ENCODE measurements around the gene TSEN2. TPM values are rescaled to one million over a fixed set of nuclear protein-coding genes. Genes with fewer than 3 reads are reported as not detected.

The TSEN2 gene
- total and polyA plus RNA-seq, 2 of the 4 experiments (the other 2 are of a cell fraction) = 9.5 to 14.2 TPM

GRCh38 chr3:12470680-12471079 is 13.6 kb upstream of the TSEN2 start:
- POLR2A ChIA-PET (ENCODE audit: unreplicated experiment) = no interaction called here
- in situ Hi-C loops (cut with MboI; ENCODE audit: low sequenced_read_pairs) (loop anchor here (10.0 kb wide), 1 partner anchor 296 kb away; no protein-coding TSS in a partner anchor), dilution Hi-C loops (cut with HindIII; ENCODE audit: low sequenced_read_pairs, unreplicated experiment) (no loop called here), intact Hi-C loops (cut with micrococcal nuclease) (no loop called here)
- Histone ChIP-seq H3K9me1 (ENCODE audit: insufficient read depth, low read length) (peaks cover under 1% of the 10 kb centered on the region; the same call in 1 of the 2 replicates), H3K18ac (ENCODE audit: low read depth, low read length) (no peak overlapping the region), H4K20me1 (ENCODE audit: insufficient read depth, low read length) (no peaks in the 10 kb centered on the region), H4K5ac (ENCODE audit: low read depth, low read length) (no peak overlapping the region), H3K4me3 (ENCODE audit: insufficient read depth, low read depth, low read length) (no peak overlapping the region), H3K9ac (ENCODE audit: low read depth, low read length) (no peak overlapping the region), H2AK9ac (replicated peaks; ENCODE audit: low read depth, low read length, poor library complexity) (no peak overlapping the region), H2AFZ (replicated peaks; ENCODE audit: low read length, poor library complexity) (no peak overlapping the region), H3K79me1 (ENCODE audit: low read depth in 1 of 2, low read length in 2 of 2) (no peaks in the 10 kb centered on the region), H3K36me3 (ENCODE audit: control insufficient read depth, insufficient read depth, low read length) (no peaks in the 10 kb centered on the region), H2BK15ac (ENCODE audit: low read depth, low read length) (no peak overlapping the region), H2BK20ac (ENCODE audit: low read depth, low read length) (no peak overlapping the region), H4K8ac (ENCODE audit: low read depth in 2 of 2, low read length in 2 of 2) (no peak overlapping the region), H2BK5ac (ENCODE audit: low read depth, low read length, poor library complexity, severe bottlenecking) (no peak overlapping the region), H3K27ac (ENCODE audit: insufficient read depth, low read length) (no peak overlapping the region), H3K4me1 (ENCODE audit: control insufficient read depth, insufficient read depth, low read length) (peaks cover under 1% of the 10 kb centered on the region; the same call in 1 of the 2 replicates), H3K9me3 (ENCODE audit: control insufficient read depth, insufficient read depth, low read length) (no peaks in the 10 kb centered on the region), H2AK5ac (ENCODE audit: low read depth, low read length) (no peak overlapping the region), H3K56ac (ENCODE audit: extremely low read depth, insufficient read depth, low read length) (no peak overlapping the region), H3K4ac (ENCODE audit: low read depth, low read length) (no peak overlapping the region), H2BK120ac (ENCODE audit: low read depth, low read length) (no peak overlapping the region), H3K14ac (replicated peaks; ENCODE audit: low read depth, low read length) (no peak overlapping the region), H3K4me2 (ENCODE audit: low read depth, low read length) (no peak overlapping the region), H3K23ac (ENCODE audit: low read depth, low read length) (no peak overlapping the region), H3K27me3 (ENCODE audit: control insufficient read depth, insufficient read depth, low read length) (peaks cover 1% of the 10 kb centered on the region; the same call in 1 of the 2 replicates), H4K91ac (ENCODE audit: insufficient read depth, low read depth, low read length) (no peak overlapping the region)
- no peak for TF ChIP-seq CHD1 (IDR thresholded peaks at IDR 0.05; ENCODE audit: low read depth, low read length)
- TF ChIP-seq NFE2L2 (IDR thresholded peaks at IDR 0.05; ENCODE audit: low read depth, low read length) = no peak
- TF ChIP-seq MAZ (IDR thresholded peaks at IDR 0.05; ENCODE audit: borderline replicate concordance, low read depth, low read length) = no peak
- TF ChIP-seq CEBPB (IDR thresholded peaks at IDR 0.05; ENCODE audit: low read depth, low read length) = no peak
- TF ChIP-seq MAFK (IDR thresholded peaks at IDR 0.05; ENCODE audit: low read depth, low read length) = no peak
- TF ChIP-seq MXI1 (IDR thresholded peaks at IDR 0.05; ENCODE audit: borderline replicate concordance, low read depth, low read length) = no peak
- TF ChIP-seq SMC3 (IDR thresholded peaks at IDR 0.05; ENCODE audit: low read depth, low read length) = no peak
- TF ChIP-seq RCOR1 (IDR thresholded peaks at IDR 0.05; ENCODE audit: insufficient replicate concordance, low read length) = no peak
- TF ChIP-seq RFX5 (IDR thresholded peaks at IDR 0.05; ENCODE audit: low read depth, low read length) = no peak
- TF ChIP-seq CTCF (conservative IDR thresholded peaks at IDR 0.05; ENCODE audit: low read depth, low read length) = no peak
- TF ChIP-seq USF2 (IDR thresholded peaks at IDR 0.05; ENCODE audit: low read depth, low read length) = no peak
- no peak for TF ChIP-seq POLR2A (IDR thresholded peaks at IDR 0.05; ENCODE audit: low read depth, low read length)
- ATAC-seq (ENCODE audit: low read depth) (no peak), DNase-seq (no peak)
- CTCF ChIA-PET = interaction anchor here (0.7 kb wide), 1 partner anchor 760 kb away, joined by 6 read pairs; no protein-coding TSS in a partner anchor
- 100% methylated on average over 2 of the region's 3 CpGs; no CpG with 5 or more reads in 1 of the 2 experiments for WGBS, 2 experiments (ENCODE audit: extremely low coverage in 2 of 2, insufficient read length in 1 of 2)
- BruUV-seq (replicated peaks) = no TSS peak

Measured in IMR-90 (cell line).